ENCODE results near the gene TNIK. TPM values are rescaled to one million over a fixed set of nuclear protein-coding genes. Genes with fewer than 3 reads are reported as not detected.

The TNIK gene
- total and polyA plus RNA-seq, 2 experiments from 2014 or later: 7.4 to 13.8 TPM

GRCh38 chr3:171126478-171127209 is 333.6 kb downstream of the TNIK start:
- Histone ChIP-seq H3K4me3 (no peak overlapping the region), H3K27ac (no peak overlapping the region), H2AFZ (no peak overlapping the region), H3K9me3 (ENCODE audit: low read depth) (no peaks in the 10 kb centered on the region), H3K4me2 (no peak overlapping the region), H3K27me3 (no peaks in the 10 kb centered on the region), H3K79me2 (no peaks in the 10 kb centered on the region), H3K4me1 (ENCODE audit: insufficient read depth) (peaks cover 11% of the 10 kb centered on the region), H4K20me1 (ENCODE audit: insufficient read depth, poor library complexity, severe bottlenecking) (no peaks in the 10 kb centered on the region), H3K36me3 (replicated peaks; ENCODE audit: insufficient read depth, low read depth) (no peaks in the 10 kb centered on the region), H3K9me2 (replicated peaks; ENCODE audit: insufficient read depth) (no peaks in the 10 kb centered on the region)
- TF ChIP-seq EZH2 (IDR thresholded peaks at IDR 0.05; ENCODE audit: borderline replicate concordance): no peak
- TF ChIP-seq EZH2phosphoT487 (IDR thresholded peaks at IDR 0.05; ENCODE audit: low read depth, severe bottlenecking, unreplicated experiment): no peak
- no peak for TF ChIP-seq CTCF (IDR thresholded peaks at IDR 0.05; ENCODE audit: poor library complexity)
- WGBS (ENCODE audit: low lambda C conversion rate, missing lambda C conversion rate): 90% methylated on average over 7 of the region's 7 CpGs
- DNase-seq (ENCODE audit: low spot score): no peak

GRCh38 chr3:171125010-171125409 is 335.2 kb downstream of the TNIK start:
- no peaks in the 10 kb centered on the region for H3K9me3 ChIP-seq (ENCODE audit: low read depth)
- H4K20me1 ChIP-seq (ENCODE audit: insufficient read depth, poor library complexity, severe bottlenecking): no peaks in the 10 kb centered on the region
- H3K4me3 ChIP-seq: no peak overlapping the region
- no peak overlapping the region for H3K27ac ChIP-seq
- H3K79me2 ChIP-seq: no peaks in the 10 kb centered on the region
- DNase-seq (ENCODE audit: low spot score): no peak
- 65% methylated on average over 1 of the region's 1 CpG for WGBS (ENCODE audit: low lambda C conversion rate, missing lambda C conversion rate)
- H3K4me2 ChIP-seq: no peak overlapping the region
- H3K9me2 ChIP-seq (replicated peaks; ENCODE audit: insufficient read depth): no peaks in the 10 kb centered on the region
- H3K4me1 ChIP-seq (ENCODE audit: insufficient read depth): peaks cover 6% of the 10 kb centered on the region
- H3K27me3 ChIP-seq: no peaks in the 10 kb centered on the region
- no peak overlapping the region for H2AFZ ChIP-seq
- TF ChIP-seq EZH2phosphoT487 (IDR thresholded peaks at IDR 0.05; ENCODE audit: low read depth, severe bottlenecking, unreplicated experiment): no peak
- no peak for TF ChIP-seq EZH2 (IDR thresholded peaks at IDR 0.05; ENCODE audit: borderline replicate concordance)
- TF ChIP-seq CTCF (IDR thresholded peaks at IDR 0.05; ENCODE audit: poor library complexity): no peak
- no peaks in the 10 kb centered on the region for H3K36me3 ChIP-seq (replicated peaks; ENCODE audit: insufficient read depth, low read depth)

GRCh38 chr3:171123915-171124314 is 336.3 kb downstream of the TNIK start:
- Histone ChIP-seq H3K79me2 (no peaks in the 10 kb centered on the region), H3K9me2 (replicated peaks; ENCODE audit: insufficient read depth) (no peaks in the 10 kb centered on the region), H3K27ac (no peak overlapping the region), H3K36me3 (replicated peaks; ENCODE audit: insufficient read depth, low read depth) (no peaks in the 10 kb centered on the region), H4K20me1 (ENCODE audit: insufficient read depth, poor library complexity, severe bottlenecking) (no peaks in the 10 kb centered on the region), H3K4me1 (ENCODE audit: insufficient read depth) (no peaks in the 10 kb centered on the region), H2AFZ (no peak overlapping the region), H3K27me3 (no peaks in the 10 kb centered on the region), H3K9me3 (ENCODE audit: low read depth) (no peaks in the 10 kb centered on the region), H3K4me3 (no peak overlapping the region), H3K4me2 (no peak overlapping the region)
- DNase-seq (ENCODE audit: low spot score): no peak
- no peak for TF ChIP-seq EZH2phosphoT487 (IDR thresholded peaks at IDR 0.05; ENCODE audit: low read depth, severe bottlenecking, unreplicated experiment)
- no peak for TF ChIP-seq EZH2 (IDR thresholded peaks at IDR 0.05; ENCODE audit: borderline replicate concordance)

GRCh38 chr3:171122861-171123260 is 337.3 kb downstream of the TNIK start:
- 91% methylated on average over 2 of the region's 2 CpGs for WGBS (ENCODE audit: low lambda C conversion rate, missing lambda C conversion rate)
- TF ChIP-seq CTCF (IDR thresholded peaks at IDR 0.05; ENCODE audit: poor library complexity): no peak

More at GRCh38 chr3:171122861-171123260, 337.3 kb downstream of the TNIK start:
- Histone ChIP-seq H3K4me1 (ENCODE audit: insufficient read depth) (no peaks in the 10 kb centered on the region), H3K27me3 (no peaks in the 10 kb centered on the region), H3K9me3 (ENCODE audit: low read depth) (no peaks in the 10 kb centered on the region), H3K27ac (no peak overlapping the region), H3K4me3 (no peak overlapping the region), H3K79me2 (no peaks in the 10 kb centered on the region), H2AFZ (no peak overlapping the region), H4K20me1 (ENCODE audit: insufficient read depth, poor library complexity, severe bottlenecking) (no peaks in the 10 kb centered on the region), H3K9me2 (replicated peaks; ENCODE audit: insufficient read depth) (no peaks in the 10 kb centered on the region), H3K4me2 (no peak overlapping the region), H3K36me3 (replicated peaks; ENCODE audit: insufficient read depth, low read depth) (no peaks in the 10 kb centered on the region)
- no peak for DNase-seq (ENCODE audit: low spot score)

Measured in hepatocyte (in vitro differentiated cells).